ENCODE results near the gene HOXD4. TPM values are rescaled to one million over a fixed set of nuclear protein-coding genes. Genes with fewer than 3 reads are reported as not detected.

The HOXD4 gene
- total RNA-seq, 1 donor from 2014 or later, result not detected

GRCh38 chr2:176126929-176127773 lies 24.2 kb upstream of the HOXD4 start:
- intact Hi-C loops (cut with micrococcal nuclease), result loop anchor here (1.0 to 5.0 kb wide), 9 partner anchors 36 to 1290 kb away; no protein-coding TSS in a partner anchor
- ATAC-seq (ENCODE audit: low read depth) (no peak), DNase-seq (peak; percentile 42)
- no peaks in the 10 kb centered on the region for H3K36me3 Mint-ChIP-seq (ENCODE audit: low read depth)
- H3K4me3 Mint-ChIP-seq, result no peak overlapping the region
- no peaks in the 10 kb centered on the region for H3K9me3 Mint-ChIP-seq
- peaks cover 63% of the 10 kb centered on the region for H3K27me3 Mint-ChIP-seq
- ChIA-PET POLR2A (no interaction called here), CTCF (interaction anchor here (0.5 to 4.7 kb wide), 26 partner anchors 9 to 1193 kb away, joined by 3 to 94 read pairs (median 4); no protein-coding TSS in a partner anchor)
- peaks cover 32% of the 10 kb centered on the region for H3K4me1 Mint-ChIP-seq
- H3K27ac Mint-ChIP-seq, result no peak overlapping the region
- TF ChIP-seq CTCF (IDR thresholded peaks at IDR 0.05), result peak; percentile 61

GRCh38 chr2:176127774-176128072 lies 23.6 kb upstream of the HOXD4 start:
- no peak for TF ChIP-seq CTCF (IDR thresholded peaks at IDR 0.05)
- Mint-ChIP-seq H3K4me1 (peaks cover 34% of the 10 kb centered on the region), H3K4me3 (no peak overlapping the region), H3K27ac (no peak overlapping the region), H3K36me3 (ENCODE audit: low read depth) (no peaks in the 10 kb centered on the region), H3K27me3 (peaks cover 66% of the 10 kb centered on the region), H3K9me3 (no peaks in the 10 kb centered on the region)
- ATAC-seq (ENCODE audit: low read depth) (no peak), DNase-seq (no peak)
- ChIA-PET POLR2A (no interaction called here), CTCF (interaction anchor here (0.6 to 4.7 kb wide), 17 partner anchors 8 to 1192 kb away, joined by 3 to 94 read pairs (median 7); no protein-coding TSS in a partner anchor)
- intact Hi-C loops (cut with micrococcal nuclease), result loop anchor here (1.0 to 5.0 kb wide), 10 partner anchors 35 to 1635 kb away; no protein-coding TSS in a partner anchor

GRCh38 chr2:176128172-176128981 lies 23.0 kb upstream of the HOXD4 start:
- no peaks in the 10 kb centered on the region for H3K9me3 Mint-ChIP-seq
- H3K36me3 Mint-ChIP-seq (ENCODE audit: low read depth), result no peaks in the 10 kb centered on the region
- H3K4me3 Mint-ChIP-seq, result peak overlapping the region; percentile 44
- intact Hi-C loops (cut with micrococcal nuclease), result loop anchor here (2.0 to 5.0 kb wide), 2 partner anchors 1289 to 1634 kb away; no protein-coding TSS in a partner anchor
- CTCF ChIA-PET, result interaction anchor here (0.6 to 4.7 kb wide), 11 partner anchors 8 to 1037 kb away, joined by 3 to 94 read pairs (median 17); no protein-coding TSS in a partner anchor
- DNase-seq (no peak), ATAC-seq (ENCODE audit: low read depth) (no peak)
- no peak for TF ChIP-seq CTCF (IDR thresholded peaks at IDR 0.05)
- H3K27ac Mint-ChIP-seq, result peak overlapping the region; percentile 30
- peaks cover 37% of the 10 kb centered on the region for H3K4me1 Mint-ChIP-seq
- H3K27me3 Mint-ChIP-seq, result peaks cover 71% of the 10 kb centered on the region
- POLR2A ChIA-PET, result no interaction called here

GRCh38 chr2:176128982-176129796 lies 22.2 kb upstream of the HOXD4 start, which contains the start of gene HOXD8:
TSS of gene HOXD8 (plus strand) at chr2:176129705. CDS start at chr2:176130367, 662 bp downstream.
- intact Hi-C loops (cut with micrococcal nuclease), result loop anchor here (2.0 to 5.0 kb wide), 2 partner anchors 1288 to 1634 kb away; no protein-coding TSS in a partner anchor
- Mint-ChIP-seq H3K4me3 (peak within 1 kb of the TSS; percentile 28), H3K27me3 (peaks cover 70% of the 10 kb centered on the region), H3K36me3 (ENCODE audit: low read depth) (no peaks in the 10 kb centered on the region), H3K9me3 (no peaks in the 10 kb centered on the region), H3K4me1 (peaks cover 31% of the 10 kb centered on the region), H3K27ac (peak within 1 kb of the TSS; percentile 46)
- TF ChIP-seq CTCF (IDR thresholded peaks at IDR 0.05), result no peak
- DNase-seq (no peak), ATAC-seq (ENCODE audit: low read depth) (no peak)
- ChIA-PET POLR2A (no interaction called here), CTCF (interaction anchor here (2.6 to 4.7 kb wide), 4 partner anchors 32 to 523 kb away, joined by 17 to 94 read pairs (median 53); no protein-coding TSS in a partner anchor)
